Activated CD4-positive, alpha-beta T cell treated with anti-CD3 and anti-CD28 coated beads, Interleukin-2, amount 50 U/mL, for 24 hours (primary cell): ENCODE data around the gene STX18.
"Not testable (repeated sequence)": the region's sequence is repeated elsewhere in the genome, so short reads cannot be mapped to it uniquely, and the experiment has no call there.

Experiments used
- DNase-seq, 2 donors: peaks; one replicate each; pipeline ENCODE4 v3.0.0-alpha.2; 2020; ENCODE audit warnings: low read depth in 1 of 2, low spot score in 1 of 2

Gene STX18

GRCh38 chr4:4510641-4511040, 31.2 kb downstream of the STX18 start:
- DNase-seq = not testable (repeated sequence)

GRCh38 chr4:4509521-4509920, 32.3 kb downstream of the STX18 start:
- no peak for DNase-seq

- DNase-seq = no peak
These were observed 33.9 kb downstream of the STX18 start for GRCh38 chr4:4507923-4508322.

- no peak for DNase-seq
These were observed 34.4 kb downstream of the STX18 start for GRCh38 chr4:4507403-4507802.

GRCh38 chr4:4506961-4507360, 34.9 kb downstream of the STX18 start:
- DNase-seq = no peak

GRCh38 chr4:4505211-4505610, 36.6 kb downstream of the STX18 start:
- DNase-seq = not testable (repeated sequence)

- DNase-seq = no peak
These were observed 37.1 kb downstream of the STX18 start for GRCh38 chr4:4504783-4505182.

- peak in 1 of 2 donors; percentile 10 for DNase-seq
These were observed 39.0 kb downstream of the STX18 start for GRCh38 chr4:4502694-4503311.

- DNase-seq = no peak
These were observed 40.2 kb downstream of the STX18 start for GRCh38 chr4:4501679-4502078.

- no peak for DNase-seq
These were observed 42.3 kb downstream of the STX18 start for GRCh38 chr4:4499438-4500123.

- no peak for DNase-seq
These were observed 45.1 kb downstream of the STX18 start for GRCh38 chr4:4496592-4497372.

- DNase-seq = no peak
These were observed 47.0 kb downstream of the STX18 start for GRCh38 chr4:4494882-4495281.

GRCh38 chr4:4492161-4492847, 49.5 kb downstream of the STX18 start:
- no peak for DNase-seq

- no peak for DNase-seq
These were observed 50.4 kb downstream of the STX18 start for GRCh38 chr4:4491396-4491893.

- no peak for DNase-seq
These were observed 51.0 kb downstream of the STX18 start for GRCh38 chr4:4490816-4491215.

- DNase-seq = no peak
These were observed 51.8 kb downstream of the STX18 start for GRCh38 chr4:4490041-4490440.

GRCh38 chr4:4488405-4489404, 53.1 kb downstream of the STX18 start:
- DNase-seq = peak; percentile 34 to 72

GRCh38 chr4:4486969-4487368, 54.9 kb downstream of the STX18 start:
- no peak for DNase-seq

GRCh38 chr4:4485806-4486205, 56.0 kb downstream of the STX18 start:
- DNase-seq = no peak

GRCh38 chr4:4481399-4481994, 60.4 kb downstream of the STX18 start:
- no peak for DNase-seq
